HG03103 (cell line): ENCODE results near the gene DENND5B.
"Not testable (repeated sequence)": the region's sequence is repeated elsewhere in the genome, so short reads cannot be mapped to it uniquely, and the experiment has no call there.

Experiments used
- ATAC-seq: cut with Tn5 transposase; IDR thresholded peaks from one replicate; pipeline ENCODE4 v1.9.1; 2021; ENCODE audit warnings: low read depth; ENCODE audit not compliant: unreplicated experiment

Gene DENND5B

DNA sequence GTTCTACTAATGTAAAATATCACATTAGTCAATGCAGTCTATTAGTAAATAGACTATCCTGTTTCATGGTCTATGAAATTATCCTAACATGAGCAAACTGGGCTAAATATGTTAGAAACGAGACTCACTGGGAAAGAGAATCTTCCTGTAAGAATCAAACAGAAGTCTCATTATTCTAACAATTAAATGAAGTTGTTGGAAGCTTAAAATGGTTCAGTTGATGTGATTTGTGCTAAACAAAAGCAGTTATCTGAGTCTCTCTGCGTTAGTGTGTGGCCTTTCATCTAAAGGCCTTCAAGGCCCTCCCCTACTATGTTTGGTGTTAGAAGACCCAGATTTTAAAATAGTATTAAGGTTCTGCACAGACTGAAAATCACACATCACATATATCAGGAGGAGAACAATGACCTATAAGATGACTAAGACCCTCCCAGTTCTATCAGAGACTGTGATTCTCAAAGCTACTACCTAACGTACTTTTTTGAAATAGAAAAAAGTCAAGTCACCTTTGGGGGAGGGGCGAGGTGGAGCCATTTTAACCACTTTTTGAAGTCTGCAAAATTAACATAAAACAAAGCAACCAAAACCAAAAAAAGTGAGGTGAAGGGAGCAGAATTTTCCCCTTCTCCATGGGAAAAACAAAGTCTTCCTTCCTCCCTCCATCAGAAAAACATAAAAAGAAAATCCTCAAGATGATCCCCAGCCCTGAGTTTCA lies 82.3 kb downstream of the DENND5B start:
- no peak for ATAC-seq

DNA sequence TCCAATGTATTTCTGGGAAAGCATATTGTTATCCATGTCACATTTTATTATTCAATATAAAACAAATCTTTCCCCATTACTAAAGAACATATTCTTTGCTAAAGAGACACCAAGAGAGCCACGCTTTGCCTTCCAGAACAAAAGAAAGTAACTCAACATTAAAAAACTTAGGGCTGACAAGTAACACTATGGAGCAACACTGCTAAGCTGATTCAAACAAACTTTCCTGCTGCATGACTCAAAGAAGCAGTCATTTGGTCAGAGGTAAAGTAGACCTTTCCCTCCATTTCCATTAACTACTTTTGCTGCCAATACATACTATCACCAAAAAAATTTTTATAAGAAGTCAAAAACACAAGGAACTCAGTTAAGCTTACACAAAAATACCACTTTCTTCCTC lies 83.0 kb downstream of the DENND5B start:
- no peak for ATAC-seq

GRCh38 chr12:31506515-31507306 lies 84.2 kb downstream of the DENND5B start:
- no peak for ATAC-seq

DNA sequence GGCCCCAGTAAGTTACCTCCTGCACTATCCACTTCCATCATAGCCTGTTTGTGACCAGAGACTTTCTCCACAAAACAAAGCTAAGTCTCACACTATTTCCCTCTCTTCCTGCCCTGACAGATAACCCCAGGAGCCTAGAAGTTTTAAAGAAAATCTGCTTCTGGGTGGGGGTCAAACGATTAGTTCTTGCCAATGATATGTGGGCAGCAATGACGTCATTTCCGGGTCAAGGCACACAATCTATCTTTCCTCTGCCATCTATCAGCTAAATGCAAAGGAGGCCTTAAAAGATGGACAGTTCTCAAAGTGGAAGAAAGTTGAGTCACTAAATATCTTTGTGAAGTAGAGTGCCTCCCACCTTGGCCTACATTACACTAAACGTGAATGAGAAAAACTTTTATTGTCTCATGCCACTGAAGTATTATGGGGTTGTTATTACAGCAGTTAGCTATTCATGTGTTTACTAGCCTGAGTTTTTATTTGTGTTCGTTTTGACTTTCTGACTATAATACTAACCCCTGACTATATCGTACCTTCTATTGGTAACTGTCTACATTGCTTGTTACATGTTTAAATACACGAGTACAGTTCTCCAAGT lies 86.2 kb downstream of the DENND5B start:
- no peak for ATAC-seq

DNA sequence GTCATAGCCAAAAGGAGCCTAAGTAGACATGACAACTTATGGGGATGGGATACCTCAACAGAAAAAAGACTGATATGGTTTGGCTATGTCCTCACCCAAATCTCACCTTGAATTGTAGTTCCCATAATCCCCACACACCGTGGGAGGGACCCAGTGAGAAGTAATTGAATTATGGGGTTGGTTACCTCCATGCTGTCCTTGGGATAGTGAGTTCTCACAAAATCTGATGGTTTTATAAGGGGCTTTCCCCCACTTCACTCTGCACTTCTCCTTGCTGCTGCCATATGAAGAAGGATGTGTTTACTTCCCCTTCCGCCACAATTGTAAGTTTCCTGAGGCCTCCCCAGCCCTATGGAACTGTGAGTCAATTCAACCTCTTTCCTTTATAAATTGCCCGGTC lies 89.9 kb downstream of the DENND5B start:
- ATAC-seq, result not testable (repeated sequence)

- no peak for ATAC-seq
Measured at GRCh38 chr12:31499567-31499966, 91.4 kb downstream of the DENND5B start.

DNA sequence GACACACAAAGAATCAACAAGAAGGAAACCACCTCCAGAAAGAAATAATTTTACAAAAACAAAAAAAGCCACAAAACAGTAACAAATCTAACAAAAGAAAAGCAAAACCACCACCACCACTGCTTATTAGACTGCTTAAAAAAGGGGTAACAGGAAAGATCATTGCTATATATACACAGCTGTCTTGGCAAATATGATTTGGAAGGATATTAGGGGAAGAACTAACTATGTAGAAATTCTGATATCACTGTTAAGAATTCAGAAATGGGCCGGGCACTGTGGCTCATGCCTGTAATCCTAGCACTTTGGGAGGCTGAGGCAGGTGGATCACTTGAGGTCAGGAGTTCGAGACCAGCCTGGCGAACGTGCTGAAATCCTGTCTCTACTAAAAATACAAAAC lies 92.5 kb downstream of the DENND5B start:
- ATAC-seq, result no peak

- ATAC-seq, result no peak
Measured at GRCh38 chr12:31496257-31496656, 94.7 kb downstream of the DENND5B start.

DNA sequence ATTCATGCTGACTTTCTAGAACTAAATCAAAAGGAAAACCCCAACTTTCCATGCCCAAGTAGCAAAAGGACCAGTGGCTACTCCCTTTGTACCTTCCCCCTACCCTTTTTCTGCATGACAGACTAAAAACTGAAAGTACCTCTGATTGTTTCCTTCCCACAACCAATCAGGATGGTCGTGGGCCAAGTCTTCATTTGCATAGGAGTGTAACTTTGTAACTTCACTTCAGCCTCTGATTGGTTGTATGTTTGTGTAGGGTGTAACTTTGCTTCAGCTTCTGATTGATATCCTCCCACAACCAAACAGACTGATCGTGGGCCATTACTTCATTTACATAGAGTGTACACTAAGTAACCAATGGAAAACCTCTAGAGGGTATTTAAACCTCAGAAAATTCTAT lies 96.5 kb downstream of the DENND5B start:
- ATAC-seq, result no peak

DNA sequence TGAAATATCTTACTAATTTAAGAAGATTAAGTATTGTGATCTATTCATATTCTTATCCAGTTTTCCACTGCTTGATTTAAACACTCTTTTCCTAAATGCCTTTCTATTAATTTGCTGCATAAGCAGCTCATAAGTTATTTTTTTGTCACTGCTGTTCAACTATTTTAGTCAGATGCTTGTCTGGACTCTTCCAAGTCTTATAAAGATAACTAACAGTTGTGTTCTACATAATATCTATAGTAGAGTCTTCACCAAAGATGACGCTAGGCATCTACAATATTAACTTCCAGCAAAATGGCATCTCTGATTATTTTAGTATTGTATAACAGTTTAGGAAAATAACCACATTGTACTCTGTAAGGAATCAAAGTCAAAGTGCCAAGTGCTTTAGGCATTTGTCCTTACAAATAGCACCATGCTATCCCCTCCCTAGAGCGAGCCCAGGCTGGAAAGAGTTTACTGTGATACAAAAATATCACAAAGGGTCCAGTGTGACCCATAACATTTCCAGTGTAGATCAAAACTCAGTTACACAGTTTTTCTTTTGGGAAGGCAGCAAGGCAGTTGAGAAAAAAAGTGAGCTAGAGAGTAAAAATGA lies 98.2 kb downstream of the DENND5B start:
- no peak for ATAC-seq

- ATAC-seq, result no peak
Measured at GRCh38 chr12:31491841-31492598, 98.9 kb downstream of the DENND5B start.

GRCh38 chr12:31491241-31491794 lies 99.6 kb downstream of the DENND5B start:
- no peak for ATAC-seq

GRCh38 chr12:31488737-31489338 lies 102.1 kb downstream of the DENND5B start:
- ATAC-seq, result no peak

- ATAC-seq, result no peak
Measured at GRCh38 chr12:31485571-31485970, 105.4 kb downstream of the DENND5B start.

DNA sequence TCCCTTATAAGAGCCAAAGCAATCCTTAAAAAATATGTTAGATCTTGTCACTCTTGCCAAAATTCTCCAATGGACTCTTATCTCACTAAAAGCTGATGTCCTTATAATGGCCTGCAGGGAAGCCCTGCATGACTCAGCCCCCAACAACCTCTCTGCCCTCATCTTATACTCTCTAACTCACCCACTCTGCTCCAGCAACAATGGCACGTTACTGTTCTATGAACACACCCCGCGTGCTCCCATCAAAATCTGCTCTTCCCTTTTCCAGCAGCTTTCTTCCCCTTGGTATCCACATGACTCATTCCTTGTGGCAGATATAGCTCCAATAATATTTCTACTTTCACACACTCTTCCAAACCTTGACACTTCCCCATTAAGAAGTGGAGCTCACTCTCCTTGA lies 108.1 kb downstream of the DENND5B start:
- no peak for ATAC-seq

GRCh38 chr12:31481415-31481814 lies 109.5 kb downstream of the DENND5B start:
- ATAC-seq, result no peak

DNA sequence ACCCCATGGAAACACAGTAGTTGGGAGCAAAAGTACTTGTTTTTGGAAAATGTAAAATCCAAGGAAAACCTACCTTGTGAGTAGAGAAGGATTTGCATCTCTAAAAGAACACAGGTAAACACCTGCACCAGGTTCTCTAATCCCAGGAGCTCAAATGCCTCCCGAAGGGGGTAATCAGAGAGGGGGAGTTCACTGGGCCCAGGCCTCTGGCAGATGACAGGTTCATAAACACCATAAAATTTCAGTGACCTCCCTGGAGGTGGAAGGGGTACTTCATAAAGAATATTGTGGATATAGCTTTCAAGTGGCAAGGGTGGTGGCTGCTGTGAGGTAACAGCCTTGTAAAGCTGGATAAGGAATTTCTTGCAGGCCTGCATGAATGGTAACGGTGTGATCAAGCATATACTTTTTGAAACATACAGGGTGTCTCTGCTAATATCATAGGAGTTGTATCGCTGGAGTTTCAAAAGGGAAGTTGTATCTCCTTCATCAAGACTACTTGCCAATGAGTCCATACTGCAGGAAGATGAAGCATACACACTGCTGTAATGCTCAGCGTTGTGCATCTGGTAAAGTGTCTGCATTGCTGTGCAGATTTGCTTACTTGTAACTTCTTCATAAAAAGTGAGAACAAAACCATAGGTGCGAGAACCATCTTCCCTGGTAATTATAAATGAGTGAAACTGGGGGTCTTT lies 111.3 kb downstream of the DENND5B start:
- ATAC-seq, result peak; percentile 43

- no peak for ATAC-seq
Measured at GRCh38 chr12:31478898-31479297, 112.0 kb downstream of the DENND5B start.

- ATAC-seq, result no peak
Measured at GRCh38 chr12:31478425-31478824, 112.5 kb downstream of the DENND5B start.
